ENCODE measurements around the gene GPHN. TPM values are rescaled to one million over a fixed set of nuclear protein-coding genes. Genes with fewer than 3 reads are reported as not detected.

The GPHN gene
- total RNA-seq, 4 donors from 2014 or later = 16.7 to 34.8 (median 27.0) TPM

GRCh38 chr14:66493750-66494149, 14.2 kb upstream of the GPHN start:
- no peaks in the 10 kb centered on the region for H3K27me3 ChIP-seq
- H3K4me1 ChIP-seq = peaks cover 8% of the 10 kb centered on the region
- DNase-seq (ENCODE audit: low spot score in 2 of 2) = no peak
- no peaks in the 10 kb centered on the region for H3K9me3 ChIP-seq
- H3K4me3 ChIP-seq = no peak overlapping the region
- H3K36me3 ChIP-seq = no peaks in the 10 kb centered on the region
- no peak for TF ChIP-seq POLR2A (IDR thresholded peaks at IDR 0.05)
- TF ChIP-seq, protein P1, sequence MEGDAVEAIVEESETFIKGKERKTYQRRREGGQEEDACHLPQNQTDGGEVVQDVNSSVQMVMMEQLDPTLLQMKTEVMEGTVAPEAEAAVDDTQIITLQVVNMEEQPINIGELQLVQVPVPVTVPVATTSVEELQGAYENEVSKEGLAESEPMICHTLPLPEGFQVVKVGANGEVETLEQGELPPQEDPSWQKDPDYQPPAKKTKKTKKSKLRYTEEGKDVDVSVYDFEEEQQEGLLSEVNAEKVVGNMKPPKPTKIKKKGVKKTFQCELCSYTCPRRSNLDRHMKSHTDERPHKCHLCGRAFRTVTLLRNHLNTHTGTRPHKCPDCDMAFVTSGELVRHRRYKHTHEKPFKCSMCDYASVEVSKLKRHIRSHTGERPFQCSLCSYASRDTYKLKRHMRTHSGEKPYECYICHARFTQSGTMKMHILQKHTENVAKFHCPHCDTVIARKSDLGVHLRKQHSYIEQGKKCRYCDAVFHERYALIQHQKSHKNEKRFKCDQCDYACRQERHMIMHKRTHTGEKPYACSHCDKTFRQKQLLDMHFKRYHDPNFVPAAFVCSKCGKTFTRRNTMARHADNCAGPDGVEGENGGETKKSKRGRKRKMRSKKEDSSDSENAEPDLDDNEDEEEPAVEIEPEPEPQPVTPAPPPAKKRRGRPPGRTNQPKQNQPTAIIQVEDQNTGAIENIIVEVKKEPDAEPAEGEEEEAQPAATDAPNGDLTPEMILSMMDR (IDR thresholded peaks at IDR 0.05) = no peak
- TF ChIP-seq POLR2AphosphoS5 (IDR thresholded peaks at IDR 0.05) = no peak
- no peak for TF ChIP-seq EP300 (IDR thresholded peaks at IDR 0.05)
- H3K27ac ChIP-seq = no peak overlapping the region

DNA sequence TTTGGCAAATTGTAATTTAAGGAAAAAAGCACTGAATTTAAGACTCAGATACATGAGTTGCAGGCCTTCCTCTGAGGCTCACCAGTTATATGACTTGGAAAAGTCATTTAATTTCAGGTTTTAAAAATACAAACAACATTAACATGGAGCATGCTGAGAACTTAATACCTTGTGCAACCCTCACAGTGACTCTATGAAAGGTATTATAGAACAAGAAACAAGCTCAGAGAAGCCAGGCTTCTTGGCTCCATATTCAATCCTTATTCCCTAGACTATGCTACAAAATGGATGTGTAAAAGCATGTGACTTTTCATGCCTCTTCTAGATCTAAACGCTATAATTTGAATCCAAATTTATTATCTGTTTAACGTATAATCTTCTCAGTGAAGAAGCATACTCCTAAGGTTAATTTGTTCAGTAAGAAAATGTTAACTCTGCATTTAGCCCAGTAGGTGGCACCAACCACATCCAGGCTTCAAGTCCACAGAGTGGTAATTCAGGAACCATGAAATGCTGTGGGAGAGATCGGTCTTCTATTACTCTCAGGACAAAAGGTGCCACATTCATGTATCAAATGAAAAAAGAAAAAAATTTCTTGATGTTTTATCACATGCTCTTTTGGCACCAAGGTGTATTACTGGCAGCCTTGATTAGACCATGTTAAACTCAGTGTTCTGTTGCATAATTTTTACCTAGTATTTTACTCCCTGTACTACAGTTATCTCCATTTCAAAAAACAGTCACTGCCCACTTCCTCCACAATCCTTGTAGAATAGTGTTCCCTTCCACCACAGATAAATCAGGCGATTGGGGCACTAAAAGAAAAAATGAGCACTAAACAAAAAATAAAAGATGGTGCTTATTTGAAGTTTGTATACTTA, 12.5 kb upstream of the GPHN start:
- no peaks in the 10 kb centered on the region for H3K36me3 ChIP-seq
- H3K4me3 ChIP-seq = no peak overlapping the region
- H3K9me3 ChIP-seq = no peaks in the 10 kb centered on the region
- no peak overlapping the region for H3K27ac ChIP-seq
- no peak for DNase-seq (ENCODE audit: low spot score in 2 of 2)
- no peaks in the 10 kb centered on the region for H3K27me3 ChIP-seq
- no peak for TF ChIP-seq EP300 (IDR thresholded peaks at IDR 0.05)
- TF ChIP-seq, protein P1 (IDR thresholded peaks at IDR 0.05) = peak; percentile 57 to 66
- WGBS = 5% methylated on average over 4 of the region's 4 CpGs
- peaks cover 8% of the 10 kb centered on the region for H3K4me1 ChIP-seq

DNA sequence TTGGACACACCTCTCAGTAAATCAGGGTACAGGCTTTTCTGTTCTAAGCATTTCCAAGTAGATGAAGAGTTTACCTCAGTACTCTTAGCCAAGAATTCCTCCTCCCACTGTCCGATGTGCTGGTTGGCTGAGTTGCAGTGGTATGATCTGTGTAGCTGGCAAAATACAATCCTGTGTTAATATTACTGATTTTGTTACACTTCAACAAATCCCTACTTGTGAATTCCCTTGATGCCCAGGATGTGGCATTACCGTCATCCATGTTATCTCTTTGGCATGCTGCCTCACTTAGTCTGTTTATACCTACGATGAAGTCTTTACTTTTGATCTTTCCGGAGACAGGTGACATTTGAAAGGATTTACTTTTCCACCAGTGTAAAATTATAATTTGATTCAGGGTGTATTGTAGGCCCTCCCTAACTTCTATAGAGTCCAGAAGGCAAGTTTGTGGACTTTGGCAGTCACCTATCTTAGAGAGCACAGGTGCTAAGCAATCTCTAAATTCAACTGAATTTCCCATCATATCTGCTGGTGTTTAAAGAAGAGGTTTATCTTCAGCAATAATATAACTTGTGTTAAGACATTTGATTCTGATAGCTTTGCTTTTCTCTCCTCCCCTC, 11.6 kb upstream of the GPHN start:
- no peak overlapping the region for H3K4me3 ChIP-seq
- H3K36me3 ChIP-seq = no peaks in the 10 kb centered on the region
- no peak for DNase-seq (ENCODE audit: low spot score in 2 of 2)
- no peak for TF ChIP-seq EP300 (IDR thresholded peaks at IDR 0.05)
- no peak for TF ChIP-seq POLR2AphosphoS5 (IDR thresholded peaks at IDR 0.05)
- TF ChIP-seq, protein P1 (IDR thresholded peaks at IDR 0.05) = no peak
- TF ChIP-seq POLR2A (IDR thresholded peaks at IDR 0.05) = no peak
- no peaks in the 10 kb centered on the region for H3K9me3 ChIP-seq
- no peak overlapping the region for H3K27ac ChIP-seq
- no peaks in the 10 kb centered on the region for H3K27me3 ChIP-seq
- H3K4me1 ChIP-seq = peaks cover 8% of the 10 kb centered on the region
- WGBS = 38% methylated on average over 4 of the region's 4 CpGs

- DNase-seq (ENCODE audit: low spot score in 2 of 2) = no peak
- 64% methylated on average over 2 of the region's 2 CpGs for WGBS
- TF ChIP-seq POLR2A (IDR thresholded peaks at IDR 0.05) = no peak
- TF ChIP-seq, protein P1 (IDR thresholded peaks at IDR 0.05) = no peak
Measured at GRCh38 chr14:66496911-66497310, 11.0 kb upstream of the GPHN start.

DNA sequence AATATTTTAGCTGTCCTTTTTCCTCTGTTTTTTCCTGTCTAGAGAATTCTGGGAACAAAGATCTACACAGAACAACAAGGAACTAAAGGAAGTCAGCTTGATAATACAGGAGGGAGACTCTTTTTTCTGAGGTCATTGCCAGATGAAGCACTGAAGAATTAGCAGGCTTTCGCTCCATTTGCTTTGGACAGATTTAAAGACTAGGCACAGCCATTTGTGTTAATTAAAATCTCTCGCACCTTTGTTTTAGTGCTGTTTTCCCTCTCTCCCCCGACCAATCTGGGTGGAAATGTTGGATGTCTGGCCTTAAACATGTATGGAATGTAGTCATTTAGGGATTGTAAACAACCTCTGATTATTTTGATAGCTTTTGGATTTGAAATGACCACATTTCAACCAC, 9.6 kb upstream of the GPHN start:
- DNase-seq (ENCODE audit: low spot score in 2 of 2) = no peak
- Histone ChIP-seq H3K36me3 (no peaks in the 10 kb centered on the region), H3K27me3 (no peaks in the 10 kb centered on the region), H3K4me1 (peaks cover 8% of the 10 kb centered on the region), H3K27ac (no peak overlapping the region), H3K9me3 (no peaks in the 10 kb centered on the region), H3K4me3 (no peak overlapping the region)
- TF ChIP-seq POLR2A (IDR thresholded peaks at IDR 0.05) (no peak), EP300 (IDR thresholded peaks at IDR 0.05) (no peak), POLR2AphosphoS5 (IDR thresholded peaks at IDR 0.05) (no peak)
- TF ChIP-seq, protein P1 (IDR thresholded peaks at IDR 0.05) = no peak
- WGBS = 76% methylated on average over 3 of the region's 3 CpGs

More at GRCh38 chr14:66496911-66497310, 11.0 kb upstream of the GPHN start:
- no peaks in the 10 kb centered on the region for H3K36me3 ChIP-seq
- H3K4me3 ChIP-seq = no peak overlapping the region
- H3K9me3 ChIP-seq = no peaks in the 10 kb centered on the region
- H3K4me1 ChIP-seq = peaks cover 8% of the 10 kb centered on the region
- no peaks in the 10 kb centered on the region for H3K27me3 ChIP-seq
- H3K27ac ChIP-seq = no peak overlapping the region
